Ishikawa (cell line): ENCODE data around the gene ELFN1.
A peak's percentile ranks its signal among the peaks of the same experiment; 100 is the strongest.

Experiments
- CEBPB ChIP-seq: IDR thresholded peaks from 2 replicates; pipeline ENCODE4 v1.6.1; 2012
- CREB1 ChIP-seq: IDR thresholded peaks from 2 replicates; pipeline ENCODE4 v1.6.1; 2012; ENCODE audit warnings: low read depth
- EGR1 ChIP-seq: IDR thresholded peaks from 2 replicates; pipeline ENCODE4 v1.6.1; 2012
- EP300 ChIP-seq: IDR thresholded peaks from 2 replicates; pipeline ENCODE4 v1.6.1; 2012; ENCODE audit warnings: borderline replicate concordance
- FOXM1 ChIP-seq: IDR thresholded peaks from 2 replicates; pipeline ENCODE4 v1.6.1; 2012; ENCODE audit warnings: low read depth, borderline replicate concordance
- MAX ChIP-seq: IDR thresholded peaks from 2 replicates; pipeline ENCODE4 v1.6.1; 2012
- NFIC ChIP-seq: IDR thresholded peaks from 2 replicates; pipeline ENCODE4 v1.6.1; 2012
- RAD21 ChIP-seq: IDR thresholded peaks from 2 replicates; pipeline ENCODE4 v1.6.1; 2012; ENCODE audit warnings: low read depth
- REST ChIP-seq: IDR thresholded peaks from 2 replicates; pipeline ENCODE4 v1.6.1; 2012; ENCODE audit warnings: low read depth, mild to moderate bottlenecking
- TAF1 ChIP-seq: IDR thresholded peaks from 2 replicates; pipeline ENCODE4 v1.6.1; 2012; ENCODE audit warnings: low read depth, mild to moderate bottlenecking
- TCF12 ChIP-seq: IDR thresholded peaks from 2 replicates; pipeline ENCODE4 v1.6.1; 2012; ENCODE audit warnings: low read depth
- TEAD4 ChIP-seq: IDR thresholded peaks from 2 replicates; pipeline ENCODE4 v1.6.1; 2012
- USF1 ChIP-seq: IDR thresholded peaks from 2 replicates; pipeline ENCODE4 v1.6.1; 2012
- YY1 ChIP-seq: IDR thresholded peaks from 2 replicates; pipeline ENCODE4 v1.6.1; 2012; ENCODE audit warnings: low read depth
- ZBTB7A ChIP-seq: IDR thresholded peaks from 2 replicates; pipeline ENCODE4 v1.6.1; 2012; ENCODE audit warnings: low read depth

ELFN1 gene

GRCh38 chr7:1640376-1641172 lies 29.5 kb upstream of the ELFN1 start:
- peak; percentile 38; the same call in 1 of the 2 replicates for TF ChIP-seq RAD21
- no peak for TF ChIP-seq TCF12
- TF ChIP-seq EGR1, result no peak

- TF ChIP-seq YY1 (no peak), RAD21 (no peak), FOXM1 (no peak), EGR1 (no peak), ZBTB7A (no peak), EP300 (no peak), TEAD4 (no peak), MAX (no peak), USF1 (no peak), TCF12 (no peak), TAF1 (no peak), CEBPB (no peak), REST (no peak), NFIC (no peak), CREB1 (no peak)
These were observed 28.9 kb upstream of the ELFN1 start for GRCh38 chr7:1641173-1641572.

- TF ChIP-seq ZBTB7A, result no peak
- TF ChIP-seq NFIC, result no peak
- no peak for TF ChIP-seq YY1
- no peak for TF ChIP-seq EGR1
- TF ChIP-seq MAX, result no peak
- TF ChIP-seq TEAD4, result no peak
- TF ChIP-seq REST, result no peak
- no peak for TF ChIP-seq TAF1
- TF ChIP-seq RAD21, result no peak
- no peak for TF ChIP-seq FOXM1
- no peak for TF ChIP-seq CREB1
- no peak for TF ChIP-seq USF1
- TF ChIP-seq EP300, result no peak
- TF ChIP-seq CEBPB, result no peak
- TF ChIP-seq TCF12, result no peak
These were observed 28.3 kb upstream of the ELFN1 start for GRCh38 chr7:1641661-1642260.

GRCh38 chr7:1642291-1642731 lies 27.8 kb upstream of the ELFN1 start:
- TF ChIP-seq CREB1 (no peak), RAD21 (no peak), MAX (no peak), FOXM1 (no peak), ZBTB7A (no peak), TAF1 (no peak), CEBPB (no peak)

- no peak for TF ChIP-seq USF1
- TF ChIP-seq REST, result no peak
- TF ChIP-seq CREB1, result no peak
- no peak for TF ChIP-seq TAF1
- no peak for TF ChIP-seq TEAD4
- no peak for TF ChIP-seq YY1
- no peak for TF ChIP-seq EGR1
- no peak for TF ChIP-seq MAX
- TF ChIP-seq ZBTB7A, result no peak
- no peak for TF ChIP-seq CEBPB
- no peak for TF ChIP-seq EP300
- TF ChIP-seq FOXM1, result no peak
- TF ChIP-seq RAD21, result no peak
- TF ChIP-seq NFIC, result no peak
- no peak for TF ChIP-seq TCF12
These were observed 26.6 kb upstream of the ELFN1 start for GRCh38 chr7:1643270-1644092.
